PC-3 (cell line): Measurements from ENCODE around the gene PDAP1.

Source experiments
- CTCF ChIP-seq: fragments of 300-600 bp; sonication (generic); conservative IDR thresholded peaks from 2 replicates; pipeline ENCODE4 v1.5.1; 2017; ENCODE audit warnings: antibody characterized with exemption, low read depth, mild to moderate bottlenecking, low read length
- EZH2 ChIP-seq: fragments of 300-600 bp; sonication (generic); IDR thresholded peaks from one replicate; pipeline ENCODE4 v1.6.1; 2017; ENCODE audit warnings: antibody characterized with exemption, mild to moderate bottlenecking, low read length; ENCODE audit not compliant: unreplicated experiment

- TF ChIP-seq EZH2 (no peak), CTCF (no peak)
Observed at GRCh38 chr7:99375070-99375807, 33.2 kb downstream of the PDAP1 start.
